ENCODE measurements around the gene IL7R. TPM values are rescaled to one million over a fixed set of nuclear protein-coding genes. Genes with fewer than 3 reads are reported as not detected.

The IL7R gene
- total RNA-seq, 2 donors from 2014 or later, result 3.1 to 3.2 TPM

- no peaks in the 10 kb centered on the region for H3K36me3 ChIP-seq
- no peak overlapping the region for H3K27ac ChIP-seq
- no peaks in the 10 kb centered on the region for H3K4me1 ChIP-seq
- no peaks in the 10 kb centered on the region for H3K27me3 ChIP-seq
- H3K4me3 ChIP-seq, result no peak overlapping the region
- no peak for TF ChIP-seq CTCF (IDR thresholded peaks at IDR 0.05)
- DNase-seq (ENCODE audit: low spot score), result no peak
- H3K9me3 ChIP-seq, result no peaks in the 10 kb centered on the region
Observed at GRCh38 chr5:35823347-35824098, 33.2 kb upstream of the IL7R start.

GRCh38 chr5:35826056-35826455, 30.6 kb upstream of the IL7R start:
- no peaks in the 10 kb centered on the region for H3K4me1 ChIP-seq
- no peaks in the 10 kb centered on the region for H3K9me3 ChIP-seq
- no peaks in the 10 kb centered on the region for H3K27me3 ChIP-seq
- no peak for DNase-seq (ENCODE audit: low spot score)
- no peak for TF ChIP-seq CTCF (IDR thresholded peaks at IDR 0.05)
- no peak overlapping the region for H3K27ac ChIP-seq
- no peaks in the 10 kb centered on the region for H3K36me3 ChIP-seq
- no peak overlapping the region for H3K4me3 ChIP-seq

GRCh38 chr5:35826554-35826953, 30.1 kb upstream of the IL7R start:
- DNase-seq (ENCODE audit: low spot score), result no peak
- Histone ChIP-seq H3K4me1 (no peaks in the 10 kb centered on the region), H3K36me3 (no peaks in the 10 kb centered on the region), H3K9me3 (no peaks in the 10 kb centered on the region), H3K27me3 (no peaks in the 10 kb centered on the region), H3K27ac (no peak overlapping the region), H3K4me3 (no peak overlapping the region)
- no peak for TF ChIP-seq CTCF (IDR thresholded peaks at IDR 0.05)

GRCh38 chr5:35828082-35828598, 28.6 kb upstream of the IL7R start:
- H3K36me3 ChIP-seq, result no peaks in the 10 kb centered on the region
- TF ChIP-seq CTCF (IDR thresholded peaks at IDR 0.05), result no peak
- H3K4me1 ChIP-seq, result no peaks in the 10 kb centered on the region
- no peak overlapping the region for H3K4me3 ChIP-seq
- no peaks in the 10 kb centered on the region for H3K27me3 ChIP-seq
- DNase-seq (ENCODE audit: low spot score), result no peak
- no peaks in the 10 kb centered on the region for H3K9me3 ChIP-seq
- no peak overlapping the region for H3K27ac ChIP-seq

- no peak for TF ChIP-seq CTCF (IDR thresholded peaks at IDR 0.05)
Observed at GRCh38 chr5:35830587-35830986, 26.1 kb upstream of the IL7R start.

GRCh38 chr5:35832762-35833161, 23.9 kb upstream of the IL7R start:
- no peaks in the 10 kb centered on the region for H3K27me3 ChIP-seq
- H3K4me1 ChIP-seq, result no peaks in the 10 kb centered on the region
- TF ChIP-seq CTCF (IDR thresholded peaks at IDR 0.05), result no peak
- no peaks in the 10 kb centered on the region for H3K9me3 ChIP-seq
- no peak for DNase-seq (ENCODE audit: low spot score)
- no peak overlapping the region for H3K4me3 ChIP-seq
- no peak overlapping the region for H3K27ac ChIP-seq
- no peaks in the 10 kb centered on the region for H3K36me3 ChIP-seq

More at GRCh38 chr5:35830587-35830986, 26.1 kb upstream of the IL7R start:
- Histone ChIP-seq H3K27ac (no peak overlapping the region), H3K4me3 (no peak overlapping the region), H3K36me3 (no peaks in the 10 kb centered on the region), H3K27me3 (no peaks in the 10 kb centered on the region), H3K9me3 (no peaks in the 10 kb centered on the region), H3K4me1 (no peaks in the 10 kb centered on the region)
- DNase-seq (ENCODE audit: low spot score), result no peak
